Measurements from ENCODE around the gene GADD45G. TPM values are rescaled to one million over a fixed set of nuclear protein-coding genes. Genes with fewer than 3 reads are reported as not detected.
A peak's percentile ranks its signal among the peaks of the same experiment; 100 is the strongest.

The GADD45G gene
- polyA plus RNA-seq, 1 donor from 2014 or later = 161 TPM

DNA sequence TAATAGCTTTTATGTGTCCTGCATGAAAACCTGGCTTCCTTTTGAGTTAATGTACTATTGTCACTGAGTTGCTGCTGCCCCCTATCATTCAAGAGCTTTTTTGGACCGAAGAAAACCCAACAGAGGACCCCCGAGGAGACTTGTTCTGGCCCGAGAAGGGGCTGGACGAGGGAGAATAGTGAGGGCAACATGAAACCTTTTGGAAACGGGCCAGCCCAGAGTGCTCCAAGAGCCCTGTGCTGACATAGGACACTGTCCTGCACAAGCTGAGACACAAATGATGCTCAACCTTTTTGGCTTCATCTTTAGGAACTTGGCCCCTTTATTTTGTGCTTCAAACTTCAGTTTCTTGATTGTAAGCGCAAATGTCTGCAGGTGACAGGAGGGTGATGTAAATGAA, 4.0 kb upstream of the GADD45G start:
- Histone ChIP-seq H3K4me3 (ENCODE audit: low read length) (peak overlapping the region; percentile 42), H3K9ac (ENCODE audit: low read length) (peak overlapping the region; percentile 22), H3K27me3 (ENCODE audit: insufficient read depth, low read depth, low read length) (no peaks in the 10 kb centered on the region), H3K9me2 (ENCODE audit: insufficient read depth, low read length) (no peaks in the 10 kb centered on the region), H3K79me2 (replicated peaks; ENCODE audit: insufficient read depth, low read length) (peaks cover 14% of the 10 kb centered on the region), H3K4me2 (ENCODE audit: low read length) (no peak overlapping the region), H4K20me1 (ENCODE audit: insufficient read depth) (peaks cover 9% of the 10 kb centered on the region), H2AFZ (ENCODE audit: low read depth, low read length) (no peak overlapping the region), H3K9me3 (ENCODE audit: low read length) (no peaks in the 10 kb centered on the region), H3F3A (ENCODE audit: insufficient read depth, low read length, poor library complexity, severe bottlenecking) (peaks cover 9% of the 10 kb centered on the region), H3K36me3 (ENCODE audit: insufficient read depth, low read length) (no peaks in the 10 kb centered on the region), H3K27ac (ENCODE audit: low read length) (peak overlapping the region; percentile 30)
- TF ChIP-seq MXI1 (conservative IDR thresholded peaks at IDR 0.05; ENCODE audit: poor library complexity, severe bottlenecking) (no peak), RAD21 (conservative IDR thresholded peaks at IDR 0.05) (no peak), SMC3 (conservative IDR thresholded peaks at IDR 0.05; ENCODE audit: poor library complexity) (no peak), TAF1 (IDR thresholded peaks at IDR 0.05; ENCODE audit: low read depth) (no peak), EP300 (conservative IDR thresholded peaks at IDR 0.05; ENCODE audit: poor library complexity, severe bottlenecking) (no peak), POLR2AphosphoS5 (IDR thresholded peaks at IDR 0.05) (no peak)

DNA sequence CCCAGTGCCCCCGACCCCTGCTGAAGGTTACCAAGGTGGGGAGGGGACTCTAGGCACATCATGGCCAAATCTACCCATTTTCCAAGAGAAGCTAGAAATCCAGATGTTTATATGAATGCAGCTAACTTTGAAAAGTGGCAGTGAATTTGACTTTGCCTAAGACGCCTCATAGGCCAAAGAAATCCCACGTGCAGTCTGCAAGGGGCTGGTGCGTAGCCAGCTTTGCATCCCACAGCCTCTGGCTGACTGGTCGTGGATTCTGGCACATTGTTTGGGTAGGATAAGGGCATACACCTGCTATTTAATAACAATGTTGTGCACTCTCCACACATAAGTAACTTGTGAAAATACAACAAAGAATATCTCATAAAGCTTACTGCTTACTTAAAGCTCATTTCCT, 3.5 kb upstream of the GADD45G start:
- TF ChIP-seq EZH2 (IDR thresholded peaks at IDR 0.05; ENCODE audit: borderline replicate concordance, insufficient read depth, low read length, poor library complexity, severe bottlenecking) (no peak), SMC3 (conservative IDR thresholded peaks at IDR 0.05; ENCODE audit: poor library complexity) (no peak), TAF1 (IDR thresholded peaks at IDR 0.05; ENCODE audit: low read depth) (no peak), EP300 (conservative IDR thresholded peaks at IDR 0.05; ENCODE audit: poor library complexity, severe bottlenecking) (no peak), RAD21 (conservative IDR thresholded peaks at IDR 0.05) (no peak), MXI1 (conservative IDR thresholded peaks at IDR 0.05; ENCODE audit: poor library complexity, severe bottlenecking) (no peak), POLR2AphosphoS5 (IDR thresholded peaks at IDR 0.05) (no peak)
- TF ChIP-seq, protein P1, sequence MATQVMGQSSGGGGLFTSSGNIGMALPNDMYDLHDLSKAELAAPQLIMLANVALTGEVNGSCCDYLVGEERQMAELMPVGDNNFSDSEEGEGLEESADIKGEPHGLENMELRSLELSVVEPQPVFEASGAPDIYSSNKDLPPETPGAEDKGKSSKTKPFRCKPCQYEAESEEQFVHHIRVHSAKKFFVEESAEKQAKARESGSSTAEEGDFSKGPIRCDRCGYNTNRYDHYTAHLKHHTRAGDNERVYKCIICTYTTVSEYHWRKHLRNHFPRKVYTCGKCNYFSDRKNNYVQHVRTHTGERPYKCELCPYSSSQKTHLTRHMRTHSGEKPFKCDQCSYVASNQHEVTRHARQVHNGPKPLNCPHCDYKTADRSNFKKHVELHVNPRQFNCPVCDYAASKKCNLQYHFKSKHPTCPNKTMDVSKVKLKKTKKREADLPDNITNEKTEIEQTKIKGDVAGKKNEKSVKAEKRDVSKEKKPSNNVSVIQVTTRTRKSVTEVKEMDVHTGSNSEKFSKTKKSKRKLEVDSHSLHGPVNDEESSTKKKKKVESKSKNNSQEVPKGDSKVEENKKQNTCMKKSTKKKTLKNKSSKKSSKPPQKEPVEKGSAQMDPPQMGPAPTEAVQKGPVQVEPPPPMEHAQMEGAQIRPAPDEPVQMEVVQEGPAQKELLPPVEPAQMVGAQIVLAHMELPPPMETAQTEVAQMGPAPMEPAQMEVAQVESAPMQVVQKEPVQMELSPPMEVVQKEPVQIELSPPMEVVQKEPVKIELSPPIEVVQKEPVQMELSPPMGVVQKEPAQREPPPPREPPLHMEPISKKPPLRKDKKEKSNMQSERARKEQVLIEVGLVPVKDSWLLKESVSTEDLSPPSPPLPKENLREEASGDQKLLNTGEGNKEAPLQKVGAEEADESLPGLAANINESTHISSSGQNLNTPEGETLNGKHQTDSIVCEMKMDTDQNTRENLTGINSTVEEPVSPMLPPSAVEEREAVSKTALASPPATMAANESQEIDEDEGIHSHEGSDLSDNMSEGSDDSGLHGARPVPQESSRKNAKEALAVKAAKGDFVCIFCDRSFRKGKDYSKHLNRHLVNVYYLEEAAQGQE (IDR thresholded peaks at IDR 0.05; ENCODE audit: borderline replicate concordance) = no peak
- TF ChIP-seq, protein P2, sequence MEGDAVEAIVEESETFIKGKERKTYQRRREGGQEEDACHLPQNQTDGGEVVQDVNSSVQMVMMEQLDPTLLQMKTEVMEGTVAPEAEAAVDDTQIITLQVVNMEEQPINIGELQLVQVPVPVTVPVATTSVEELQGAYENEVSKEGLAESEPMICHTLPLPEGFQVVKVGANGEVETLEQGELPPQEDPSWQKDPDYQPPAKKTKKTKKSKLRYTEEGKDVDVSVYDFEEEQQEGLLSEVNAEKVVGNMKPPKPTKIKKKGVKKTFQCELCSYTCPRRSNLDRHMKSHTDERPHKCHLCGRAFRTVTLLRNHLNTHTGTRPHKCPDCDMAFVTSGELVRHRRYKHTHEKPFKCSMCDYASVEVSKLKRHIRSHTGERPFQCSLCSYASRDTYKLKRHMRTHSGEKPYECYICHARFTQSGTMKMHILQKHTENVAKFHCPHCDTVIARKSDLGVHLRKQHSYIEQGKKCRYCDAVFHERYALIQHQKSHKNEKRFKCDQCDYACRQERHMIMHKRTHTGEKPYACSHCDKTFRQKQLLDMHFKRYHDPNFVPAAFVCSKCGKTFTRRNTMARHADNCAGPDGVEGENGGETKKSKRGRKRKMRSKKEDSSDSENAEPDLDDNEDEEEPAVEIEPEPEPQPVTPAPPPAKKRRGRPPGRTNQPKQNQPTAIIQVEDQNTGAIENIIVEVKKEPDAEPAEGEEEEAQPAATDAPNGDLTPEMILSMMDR (IDR thresholded peaks at IDR 0.05; ENCODE audit: poor library complexity, severe bottlenecking) = no peak
- H4K20me1 ChIP-seq (ENCODE audit: insufficient read depth) = peaks cover 13% of the 10 kb centered on the region
- H3K4me2 ChIP-seq (ENCODE audit: low read length) = no peak overlapping the region

More for the DNA sequence above, 3.5 kb upstream of the GADD45G start:
- H3F3A ChIP-seq (ENCODE audit: insufficient read depth, low read length, poor library complexity, severe bottlenecking) = peaks cover 9% of the 10 kb centered on the region
- H3K4me3 ChIP-seq (ENCODE audit: low read length) = no peak overlapping the region
- no peaks in the 10 kb centered on the region for H3K36me3 ChIP-seq (ENCODE audit: insufficient read depth, low read length)
- H3K79me2 ChIP-seq (replicated peaks; ENCODE audit: insufficient read depth, low read length) = peaks cover 19% of the 10 kb centered on the region
- no peaks in the 10 kb centered on the region for H3K9me3 ChIP-seq (ENCODE audit: low read length)
- no peaks in the 10 kb centered on the region for H3K27me3 ChIP-seq (ENCODE audit: insufficient read depth, low read depth, low read length)
- H3K9me2 ChIP-seq (ENCODE audit: insufficient read depth, low read length) = no peaks in the 10 kb centered on the region
- no peak overlapping the region for H3K27ac ChIP-seq (ENCODE audit: low read length)
- H3K9ac ChIP-seq (ENCODE audit: low read length) = no peak overlapping the region
- H2AFZ ChIP-seq (ENCODE audit: low read depth, low read length) = no peak overlapping the region
